Kidney (tissue), 14 donors: ENCODE data around the gene ARPP21. TPM values are rescaled to one million over a fixed set of nuclear protein-coding genes. Genes with fewer than 3 reads are reported as not detected.

Source experiments
- DNase-seq, 5 donors: peaks; one replicate each; pipeline ENCODE4 v3.0.0-alpha.2; 2013 to 2020
- FAIRE-seq: peaks from 2 replicates; lab custom pipeline; 2012; peaks lifted over from hg19 to GRCh38; lab: Jason Lieb, UNC
- H3K27ac ChIP-seq, 2 donors: one replicate each; pipeline ENCODE4 v1.7.0; 2013; ENCODE audit warnings: low read depth in 2 of 2, low read length in 2 of 2, inconsistent platforms in 1 of 2
- H3K27me3 ChIP-seq: one replicate; pipeline ENCODE4 v1.7.1; 2013; ENCODE audit warnings: low read length, inconsistent platforms; ENCODE audit not compliant: control insufficient read depth, insufficient read depth
- H3K36me3 ChIP-seq, 3 donors: one replicate each; pipeline versions ENCODE4 v1.7.0 to v1.7.1; 2013; ENCODE audit warnings: low read length in 3 of 3, control low read depth in 1 of 3, inconsistent platforms in 1 of 3; ENCODE audit not compliant: insufficient read depth in 3 of 3, control insufficient read depth in 2 of 3
- H3K4me1 ChIP-seq, 3 donors: one replicate each; pipeline versions ENCODE4 v1.7.0 to v1.7.1; 2013; ENCODE audit warnings: low read length in 3 of 3, inconsistent platforms in 1 of 3, low read depth in 1 of 3; ENCODE audit not compliant: control insufficient read depth in 2 of 3, insufficient read depth in 2 of 3
- H3K4me3 ChIP-seq, 3 donors: one replicate each; pipeline versions ENCODE4 v1.7.0 to v1.8.1; 2013; ENCODE audit warnings: low read length in 3 of 3, control low read depth in 1 of 3, inconsistent platforms in 1 of 3
- H3K9ac ChIP-seq, 3 donors: one replicate each; pipeline versions ENCODE4 v1.7.0 to v1.7.1; 2013; ENCODE audit warnings: low read length in 3 of 3, control low read depth in 1 of 3, inconsistent platforms in 1 of 3
- H3K9me3 ChIP-seq, 3 donors: one replicate each; pipeline versions ENCODE4 v1.7.0 to v1.7.1; 2013; ENCODE audit warnings: low read length in 3 of 3, control low read depth in 1 of 3, inconsistent platforms in 1 of 3; ENCODE audit not compliant: control insufficient read depth in 2 of 3, insufficient read depth in 1 of 3
- intact Hi-C: fragments of 100-400 bp; cut with DNase I; formaldehyde crosslinking; loops from one replicate; pipeline ENCODE4 v1.11.1; 2022
- polyA plus RNA-seq: library from polyadenylated mRNA; stranded (reverse); fragments of 350-450 nt; fragmentation: Illumina TruSeq; extraction: RNeasy Lipid Tissue Mini Kit (QIAGEN cat#74804); gene quantifications from one replicate; pipeline ENCODE4 v1.2.3, GENCODE V29; 2014; ENCODE audit warnings: low read depth, low replicate concordance; ENCODE audit not compliant: insufficient read depth
- total RNA-seq: library from RNA; stranded (reverse); fragmentation: NEBNext Ultra II Directional; extraction: Animal tissue kit (Norgen Biotek cat#: 25700); gene quantifications from one replicate; pipeline ENCODE4 v1.2.1, GENCODE V29; 2021
- TF ChIP-seq, protein P1 (sequence below): IDR thresholded peaks from 3 replicates; pipeline ENCODE4 v1.5.1; 2012; ENCODE audit warnings: mild to moderate bottlenecking, moderate library complexity, borderline replicate concordance; ENCODE audit not compliant: insufficient read depth; ENCODE audit errors: extremely low read depth
- donor health status: control.
- donor health status: control.
- donor health status: control.
- donor health status: control.
- donor health status: control.
- donor health status: DM: yes; HTN: yes; CAD: no.
- donor health status: Normal renal cell carcinoma (clear cell type).

Gene ARPP21
- total and polyA plus RNA-seq, 2 donors from 2014 or later: 0.11 to 0.44 TPM

DNA sequence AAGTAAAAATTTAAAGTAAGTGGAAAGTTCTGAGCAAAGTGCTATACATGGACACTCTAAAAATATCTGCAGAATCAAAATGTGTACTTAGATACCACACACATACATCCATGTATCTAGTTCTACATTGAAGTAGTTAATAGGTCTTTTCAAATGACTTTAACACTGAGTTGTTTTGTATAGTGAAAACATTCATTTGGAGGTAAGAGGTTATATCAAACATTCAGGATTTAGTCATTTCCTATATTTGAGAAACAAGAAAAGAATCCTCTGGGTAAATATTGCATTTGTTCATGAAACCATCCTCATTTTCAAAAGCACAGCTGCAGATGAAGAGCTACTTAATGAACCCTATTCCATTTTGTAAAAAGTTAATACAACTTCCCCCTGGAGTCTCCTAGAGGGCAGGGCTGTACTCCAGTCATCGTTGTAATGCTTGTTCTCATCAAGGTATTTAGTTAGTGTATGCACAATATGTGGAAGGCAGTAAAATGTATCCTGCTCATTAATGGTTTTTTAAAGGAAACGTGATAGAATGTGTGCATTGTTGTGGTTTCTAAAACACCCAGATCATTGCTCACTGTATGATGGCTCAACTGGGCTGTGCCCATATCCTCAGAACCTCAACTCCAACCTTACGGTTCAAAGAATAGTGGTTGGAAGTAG is 26.2 kb downstream of the ARPP21 start:
- TF ChIP-seq, protein P1, sequence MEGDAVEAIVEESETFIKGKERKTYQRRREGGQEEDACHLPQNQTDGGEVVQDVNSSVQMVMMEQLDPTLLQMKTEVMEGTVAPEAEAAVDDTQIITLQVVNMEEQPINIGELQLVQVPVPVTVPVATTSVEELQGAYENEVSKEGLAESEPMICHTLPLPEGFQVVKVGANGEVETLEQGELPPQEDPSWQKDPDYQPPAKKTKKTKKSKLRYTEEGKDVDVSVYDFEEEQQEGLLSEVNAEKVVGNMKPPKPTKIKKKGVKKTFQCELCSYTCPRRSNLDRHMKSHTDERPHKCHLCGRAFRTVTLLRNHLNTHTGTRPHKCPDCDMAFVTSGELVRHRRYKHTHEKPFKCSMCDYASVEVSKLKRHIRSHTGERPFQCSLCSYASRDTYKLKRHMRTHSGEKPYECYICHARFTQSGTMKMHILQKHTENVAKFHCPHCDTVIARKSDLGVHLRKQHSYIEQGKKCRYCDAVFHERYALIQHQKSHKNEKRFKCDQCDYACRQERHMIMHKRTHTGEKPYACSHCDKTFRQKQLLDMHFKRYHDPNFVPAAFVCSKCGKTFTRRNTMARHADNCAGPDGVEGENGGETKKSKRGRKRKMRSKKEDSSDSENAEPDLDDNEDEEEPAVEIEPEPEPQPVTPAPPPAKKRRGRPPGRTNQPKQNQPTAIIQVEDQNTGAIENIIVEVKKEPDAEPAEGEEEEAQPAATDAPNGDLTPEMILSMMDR: no peak
- Histone ChIP-seq H3K9ac (no peak overlapping the region), H3K27me3 (no peaks in the 10 kb centered on the region), H3K36me3 (no peaks in the 10 kb centered on the region), H3K4me3 (no peak overlapping the region), H3K4me1 (no peaks in the 10 kb centered on the region), H3K9me3 (no peaks in the 10 kb centered on the region), H3K27ac (no peak overlapping the region)
- DNase-seq (no peak), FAIRE-seq (no peak)
- intact Hi-C loops: no loop called here

DNA sequence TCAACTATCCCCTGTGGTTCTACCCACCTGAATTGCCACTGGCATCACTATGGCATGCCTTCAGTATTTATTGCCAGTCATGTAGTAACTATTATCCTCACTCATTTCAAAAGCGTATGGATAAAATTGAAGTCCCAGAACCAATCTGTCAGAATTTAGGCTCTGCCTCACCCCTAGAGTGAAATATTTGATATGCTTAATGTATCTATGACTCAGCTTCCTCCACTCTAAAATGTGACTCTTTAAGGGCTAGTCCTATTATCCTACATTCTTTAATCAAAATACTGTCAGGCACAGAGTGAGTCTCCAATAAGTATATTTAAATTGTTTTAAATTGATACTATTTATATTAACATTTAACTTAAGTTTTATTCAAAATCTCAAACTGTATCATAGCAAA is 27.6 kb downstream of the ARPP21 start:
- TF ChIP-seq, protein P1: no peak
- H3K36me3 ChIP-seq: no peaks in the 10 kb centered on the region
- H3K4me3 ChIP-seq: no peak overlapping the region
- H3K27me3 ChIP-seq: no peaks in the 10 kb centered on the region
- H3K9ac ChIP-seq: no peak overlapping the region
- FAIRE-seq (no peak), DNase-seq (no peak)
- intact Hi-C loops: no loop called here
- no peak overlapping the region for H3K27ac ChIP-seq
- no peaks in the 10 kb centered on the region for H3K9me3 ChIP-seq
- no peaks in the 10 kb centered on the region for H3K4me1 ChIP-seq

DNA sequence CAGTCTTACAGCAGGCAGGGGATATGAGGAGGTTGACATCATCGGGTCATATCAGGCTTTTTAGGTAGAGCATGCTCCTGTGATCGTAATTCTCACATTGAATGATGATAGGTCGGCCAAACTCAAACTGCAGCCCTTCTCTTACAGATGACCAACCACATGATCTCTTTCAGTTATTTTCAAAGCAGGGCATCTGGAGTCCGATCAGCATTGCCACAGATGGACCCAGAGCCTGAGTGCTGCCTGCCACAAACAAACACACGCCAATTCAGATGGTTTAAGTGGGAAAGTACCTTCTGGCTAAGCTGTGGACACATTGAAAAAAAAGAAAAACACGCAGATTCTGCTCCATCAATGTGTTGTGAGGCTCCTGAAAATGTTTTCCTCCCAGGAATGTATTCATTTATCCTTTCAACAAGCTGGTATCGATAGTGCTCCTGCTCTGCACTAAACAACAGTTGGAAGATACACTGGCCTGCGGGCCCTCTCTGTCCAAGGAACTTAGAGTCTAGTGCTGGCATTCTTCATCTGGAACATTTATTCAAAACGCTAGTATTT is 31.2 kb downstream of the ARPP21 start:
- DNase-seq: no peak
- intact Hi-C loops: no loop called here
- Histone ChIP-seq H3K9me3 (no peaks in the 10 kb centered on the region), H3K36me3 (no peaks in the 10 kb centered on the region), H3K9ac (no peak overlapping the region), H3K4me3 (no peak overlapping the region), H3K4me1 (no peaks in the 10 kb centered on the region), H3K27me3 (no peaks in the 10 kb centered on the region), H3K27ac (no peak overlapping the region)
- no peak for FAIRE-seq
- TF ChIP-seq, protein P1: no peak
